Activated naive CD8-positive, alpha-beta T cell treated with anti-CD3 and anti-CD28 coated beads, Interleukin-2, amount 50 U/mL, for 24 hours (primary cell): Measurements from ENCODE around the gene STIM1.
A peak's percentile ranks its signal among the peaks of the same experiment; 100 is the strongest.

Experiments
- ATAC-seq: fragments of 150-1000 bp; cut with Tn5 transposase; one replicate; pipeline ENCODE4 v1.10.0; 2021
- DNase-seq: peaks from one replicate; pipeline ENCODE4 v3.0.0; 2021
- H3K27ac Mint-ChIP-seq: one replicate; pipeline ENCODE4 v1.8.0; 2021; ENCODE audit warnings: mild to moderate bottlenecking, mixed read lengths
- H3K27me3 Mint-ChIP-seq: one replicate; pipeline ENCODE4 v1.8.0; 2021; ENCODE audit warnings: mixed read lengths
- H3K36me3 Mint-ChIP-seq: one replicate; pipeline ENCODE4 v1.8.0; 2021; ENCODE audit warnings: low read depth, mixed read lengths
- H3K4me1 Mint-ChIP-seq: one replicate; pipeline ENCODE4 v1.8.0; 2021; ENCODE audit warnings: mixed read lengths
- H3K4me3 Mint-ChIP-seq: one replicate; pipeline ENCODE4 v1.8.0; 2021; ENCODE audit warnings: mild to moderate bottlenecking, moderate library complexity, mixed read lengths
- H3K9me3 Mint-ChIP-seq: one replicate; pipeline ENCODE4 v1.8.0; 2021; ENCODE audit warnings: mixed read lengths

STIM1 gene

GRCh38 chr11:3823762-3824506 is 31.5 kb upstream of the STIM1 start:
- H3K27ac Mint-ChIP-seq = peak overlapping the region; percentile 67
- DNase-seq (no peak), ATAC-seq (no peak)
- H3K9me3 Mint-ChIP-seq = no peaks in the 10 kb centered on the region
- H3K27me3 Mint-ChIP-seq = no peaks in the 10 kb centered on the region
- peaks cover 40% of the 10 kb centered on the region for H3K36me3 Mint-ChIP-seq
- no peak overlapping the region for H3K4me3 Mint-ChIP-seq
- H3K4me1 Mint-ChIP-seq = peaks cover 27% of the 10 kb centered on the region

GRCh38 chr11:3824714-3825472 is 30.6 kb upstream of the STIM1 start:
- ATAC-seq (peak; percentile 87), DNase-seq (peak; percentile 85)
- no peak overlapping the region for H3K4me3 Mint-ChIP-seq
- H3K27me3 Mint-ChIP-seq = no peaks in the 10 kb centered on the region
- no peaks in the 10 kb centered on the region for H3K9me3 Mint-ChIP-seq
- peaks cover 27% of the 10 kb centered on the region for H3K4me1 Mint-ChIP-seq
- peak overlapping the region; percentile 77 for H3K27ac Mint-ChIP-seq
- H3K36me3 Mint-ChIP-seq = peaks cover 45% of the 10 kb centered on the region

DNA sequence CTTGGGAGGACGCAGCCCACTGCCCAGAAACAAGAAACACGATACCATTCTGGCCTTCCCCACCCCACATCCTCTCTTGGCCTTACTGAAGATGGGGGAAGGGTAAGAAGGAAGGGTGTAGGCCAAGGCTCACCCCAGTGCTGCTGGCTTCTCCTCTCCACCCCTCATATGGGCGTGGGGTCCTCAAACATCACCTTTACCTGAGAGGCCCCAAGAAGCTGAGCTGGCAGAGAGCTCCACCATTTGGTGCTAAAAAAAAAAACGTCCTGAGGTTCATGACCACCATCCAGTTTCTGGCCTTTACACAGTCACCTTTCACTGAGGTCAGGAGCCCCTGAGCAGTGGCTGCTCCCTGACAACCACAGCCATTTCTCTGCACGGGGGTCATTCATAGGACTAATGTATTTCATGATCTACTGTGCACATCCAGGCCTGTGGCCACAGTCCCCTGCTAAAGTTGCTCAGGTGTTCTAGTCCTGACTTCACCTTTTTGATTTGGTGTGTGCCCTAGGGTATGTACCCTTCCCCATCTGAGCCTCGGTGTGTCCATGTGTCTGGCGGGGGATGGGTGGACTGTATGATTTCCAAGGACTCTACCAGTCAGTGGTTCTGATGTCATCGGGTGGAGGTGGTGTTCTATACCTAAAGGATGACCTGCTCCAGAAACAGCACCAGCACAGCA is 29.9 kb upstream of the STIM1 start:
- no peak overlapping the region for H3K4me3 Mint-ChIP-seq
- peak overlapping the region; percentile 40 for H3K27ac Mint-ChIP-seq
- H3K27me3 Mint-ChIP-seq = no peaks in the 10 kb centered on the region
- no peaks in the 10 kb centered on the region for H3K9me3 Mint-ChIP-seq
- ATAC-seq (peak; percentile 15), DNase-seq (no peak)
- H3K4me1 Mint-ChIP-seq = peaks cover 33% of the 10 kb centered on the region
- peaks cover 52% of the 10 kb centered on the region for H3K36me3 Mint-ChIP-seq

DNA sequence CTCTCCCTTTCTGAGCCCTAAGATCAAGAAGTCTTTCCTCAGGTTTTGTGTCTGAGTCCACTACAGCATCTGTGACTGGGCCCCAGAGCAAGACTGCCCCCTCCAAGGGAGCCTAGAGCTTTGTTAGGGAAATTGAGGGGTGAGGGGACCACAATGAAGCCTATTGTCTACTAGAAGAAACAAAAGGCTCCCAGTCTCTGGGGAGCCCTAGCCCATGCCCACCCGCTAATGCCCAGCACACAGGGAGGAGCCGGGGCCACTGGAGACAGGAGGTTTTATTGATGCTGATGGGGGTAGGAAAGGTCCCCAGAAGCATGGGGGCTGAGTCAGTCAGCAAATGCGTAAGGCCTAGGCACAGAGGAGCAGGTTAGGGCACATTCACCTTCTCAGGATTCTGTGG is 28.7 kb upstream of the STIM1 start:
- Mint-ChIP-seq H3K36me3 (peaks cover 63% of the 10 kb centered on the region), H3K9me3 (no peaks in the 10 kb centered on the region), H3K27ac (peak overlapping the region; percentile 53), H3K4me1 (peaks cover 44% of the 10 kb centered on the region), H3K27me3 (no peaks in the 10 kb centered on the region), H3K4me3 (no peak overlapping the region)
- DNase-seq (no peak), ATAC-seq (no peak)

DNA sequence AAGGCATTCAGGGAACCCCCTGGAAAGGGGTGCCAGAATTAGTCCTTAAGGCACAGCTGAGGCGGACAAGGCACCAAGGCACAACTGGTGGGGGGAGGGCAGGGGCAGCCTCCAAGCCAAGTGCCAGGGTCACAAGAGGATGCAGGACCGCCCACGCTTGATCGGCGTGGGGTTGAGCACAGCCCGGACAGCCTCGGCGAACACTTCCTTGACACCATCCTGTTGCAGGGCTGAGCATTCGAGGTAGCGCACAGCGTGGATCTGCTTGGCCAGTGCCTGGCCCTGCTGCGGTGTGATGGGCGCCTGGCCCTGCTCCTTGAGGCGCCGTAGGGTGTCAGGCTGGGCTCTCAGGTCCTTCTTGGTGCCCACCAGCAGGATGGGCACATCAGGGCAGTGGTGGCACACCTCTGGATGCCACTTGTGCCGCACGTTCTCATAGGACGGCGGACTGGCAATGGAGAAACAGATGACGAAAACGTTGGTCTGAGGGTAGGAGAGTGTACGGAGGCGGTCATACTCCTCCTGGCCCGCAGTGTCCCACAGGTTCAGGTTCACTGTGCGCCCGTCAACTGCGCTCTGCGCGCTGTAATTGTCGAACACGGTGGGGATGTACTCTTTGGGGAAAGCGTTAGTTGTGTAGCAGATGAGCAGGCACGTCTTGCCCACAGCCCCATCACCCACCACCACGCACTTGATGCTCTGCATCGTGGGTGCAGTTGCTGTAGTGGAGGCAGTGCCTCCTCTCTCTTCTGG is 27.9 kb upstream of the STIM1 start:
- Mint-ChIP-seq H3K27ac (no peak overlapping the region), H3K4me1 (peaks cover 53% of the 10 kb centered on the region), H3K4me3 (no peak overlapping the region), H3K36me3 (peaks cover 72% of the 10 kb centered on the region), H3K9me3 (no peaks in the 10 kb centered on the region), H3K27me3 (no peaks in the 10 kb centered on the region)
- DNase-seq (no peak), ATAC-seq (no peak)

DNA sequence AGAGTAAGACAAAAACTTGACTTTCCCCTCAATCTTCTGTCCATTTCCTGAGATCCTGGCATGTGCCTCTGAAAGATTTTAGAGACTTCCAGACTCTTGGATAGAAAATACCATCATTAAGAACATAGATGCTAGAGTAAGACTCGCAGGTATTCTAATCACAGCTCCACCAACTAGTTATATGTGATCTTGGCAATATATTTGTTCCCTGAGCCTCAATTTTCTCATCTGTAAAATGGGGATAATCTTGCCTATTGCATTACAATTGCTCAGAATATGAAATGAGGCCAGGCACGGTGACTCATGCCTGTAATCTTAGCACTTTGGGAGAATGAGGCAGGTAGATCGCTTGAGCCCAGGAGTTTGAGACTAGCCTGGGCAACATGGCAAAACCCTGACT is 25.4 kb upstream of the STIM1 start:
- Mint-ChIP-seq H3K27ac (peak overlapping the region; percentile 96), H3K4me3 (no peak overlapping the region), H3K27me3 (no peaks in the 10 kb centered on the region), H3K9me3 (no peaks in the 10 kb centered on the region), H3K36me3 (peaks cover 86% of the 10 kb centered on the region), H3K4me1 (peaks cover 71% of the 10 kb centered on the region)
- no peak for ATAC-seq
- no peak for DNase-seq

DNA sequence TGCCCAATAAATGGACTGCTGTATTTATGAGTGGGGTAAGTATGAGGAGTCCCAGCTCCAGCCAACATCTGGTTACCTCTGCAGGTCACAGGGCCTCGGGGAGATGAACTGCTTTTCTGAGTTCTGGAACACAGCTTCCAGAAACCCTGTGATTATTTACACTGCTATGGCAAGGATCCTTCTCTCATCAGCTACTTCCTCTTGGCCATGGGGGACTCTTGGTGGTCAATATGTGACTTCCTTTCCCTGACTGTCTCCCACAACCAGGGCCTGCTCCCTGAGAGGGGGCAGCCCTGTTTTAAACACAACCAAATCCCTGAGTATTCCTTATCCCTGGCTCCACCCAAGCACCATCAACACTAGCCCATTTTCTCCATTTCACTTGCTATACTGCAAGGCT is 24.7 kb upstream of the STIM1 start:
- DNase-seq (no peak), ATAC-seq (no peak)
- peaks cover 71% of the 10 kb centered on the region for H3K4me1 Mint-ChIP-seq
- peak overlapping the region; percentile 96 for H3K27ac Mint-ChIP-seq
- no peaks in the 10 kb centered on the region for H3K9me3 Mint-ChIP-seq
- peaks cover 91% of the 10 kb centered on the region for H3K36me3 Mint-ChIP-seq
- H3K27me3 Mint-ChIP-seq = no peaks in the 10 kb centered on the region
- H3K4me3 Mint-ChIP-seq = peak overlapping the region; percentile 54

DNA sequence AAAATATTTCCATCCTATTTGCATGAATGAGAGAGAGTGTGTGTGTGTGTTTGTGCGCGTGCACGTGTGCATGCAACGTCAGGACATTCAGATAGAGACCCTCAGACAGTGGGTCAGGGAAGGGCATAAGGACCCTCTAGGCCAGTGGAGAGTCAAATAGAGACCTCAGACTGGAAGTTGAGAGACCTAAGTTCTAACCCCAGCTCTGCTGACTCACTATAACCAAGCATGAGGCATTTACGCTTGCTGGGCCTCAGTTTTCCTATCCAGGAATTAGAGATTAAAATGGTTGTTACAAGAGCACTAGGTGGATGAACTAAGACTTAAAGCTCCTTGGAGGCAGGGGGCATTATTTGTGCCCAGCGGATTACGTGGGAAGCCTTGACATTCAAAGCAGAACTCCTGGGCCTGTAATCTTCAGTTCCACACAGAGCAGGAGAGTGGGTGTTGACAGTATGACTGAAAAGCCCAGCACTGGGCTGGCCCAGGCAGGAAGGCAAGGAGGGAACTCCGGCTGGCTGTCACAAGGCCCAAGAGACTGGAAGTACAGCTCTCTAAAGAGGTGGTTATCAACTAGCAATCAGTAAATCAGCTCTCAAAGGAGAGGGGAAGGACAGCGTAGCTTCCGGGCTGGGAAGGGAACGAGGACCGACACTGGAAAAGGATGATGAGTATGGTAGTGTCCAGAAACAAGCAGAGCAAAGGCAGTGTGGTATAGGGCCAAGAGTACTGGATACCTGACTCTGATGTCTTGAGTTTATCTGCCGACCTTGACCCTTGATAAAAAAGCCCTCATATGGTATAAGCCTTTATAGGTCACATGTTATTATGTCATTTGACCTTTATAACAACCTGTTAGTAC is 23.9 kb upstream of the STIM1 start:
- ATAC-seq = peak; percentile 67
- DNase-seq = no peak
- peak overlapping the region; percentile 96 for H3K27ac Mint-ChIP-seq
- peaks cover 75% of the 10 kb centered on the region for H3K4me1 Mint-ChIP-seq
- peak overlapping the region; percentile 54 for H3K4me3 Mint-ChIP-seq
- H3K27me3 Mint-ChIP-seq = no peaks in the 10 kb centered on the region
- peaks cover 91% of the 10 kb centered on the region for H3K36me3 Mint-ChIP-seq
- no peaks in the 10 kb centered on the region for H3K9me3 Mint-ChIP-seq

DNA sequence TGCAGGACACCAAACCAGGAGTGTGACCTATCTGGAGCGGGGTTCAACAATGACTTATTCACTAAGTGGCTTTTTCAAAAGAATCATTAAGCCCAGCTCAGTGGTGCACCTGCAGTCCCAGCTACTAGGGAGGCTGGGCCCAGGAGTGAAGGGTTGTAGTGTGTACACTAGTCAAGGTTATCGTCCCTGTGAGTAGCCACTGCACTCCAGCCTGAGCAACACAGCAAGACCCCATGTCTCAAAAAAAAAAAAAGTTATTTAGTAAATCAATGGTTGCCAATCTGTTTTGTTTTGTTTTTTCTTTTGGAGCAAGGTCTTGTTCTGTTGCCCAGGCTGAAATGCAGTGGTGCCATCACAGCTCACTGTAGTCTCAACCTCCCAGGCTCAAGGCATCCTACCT is 22.6 kb upstream of the STIM1 start:
- H3K27me3 Mint-ChIP-seq = no peaks in the 10 kb centered on the region
- H3K9me3 Mint-ChIP-seq = no peaks in the 10 kb centered on the region
- ATAC-seq (no peak), DNase-seq (no peak)
- peak overlapping the region; percentile 98 for H3K4me3 Mint-ChIP-seq
- peak overlapping the region; percentile 96 for H3K27ac Mint-ChIP-seq
- peaks cover 88% of the 10 kb centered on the region for H3K36me3 Mint-ChIP-seq
- peaks cover 79% of the 10 kb centered on the region for H3K4me1 Mint-ChIP-seq

- H3K27ac Mint-ChIP-seq = peak overlapping the region; percentile 96
- peak overlapping the region; percentile 98 for H3K4me3 Mint-ChIP-seq
- H3K27me3 Mint-ChIP-seq = no peaks in the 10 kb centered on the region
- no peak for ATAC-seq
- peaks cover 87% of the 10 kb centered on the region for H3K36me3 Mint-ChIP-seq
- no peak for DNase-seq
- no peaks in the 10 kb centered on the region for H3K9me3 Mint-ChIP-seq
- H3K4me1 Mint-ChIP-seq = peaks cover 83% of the 10 kb centered on the region
Observed at GRCh38 chr11:3833449-3833848, 22.0 kb upstream of the STIM1 start.

GRCh38 chr11:3834349-3834663 is 21.2 kb upstream of the STIM1 start:
- no peaks in the 10 kb centered on the region for H3K9me3 Mint-ChIP-seq
- no peak for ATAC-seq
- H3K27ac Mint-ChIP-seq = peak overlapping the region; percentile 96
- H3K27me3 Mint-ChIP-seq = no peaks in the 10 kb centered on the region
- H3K4me3 Mint-ChIP-seq = peak overlapping the region; percentile 98
- DNase-seq = no peak
- H3K36me3 Mint-ChIP-seq = peaks cover 89% of the 10 kb centered on the region
- H3K4me1 Mint-ChIP-seq = peaks cover 90% of the 10 kb centered on the region

DNA sequence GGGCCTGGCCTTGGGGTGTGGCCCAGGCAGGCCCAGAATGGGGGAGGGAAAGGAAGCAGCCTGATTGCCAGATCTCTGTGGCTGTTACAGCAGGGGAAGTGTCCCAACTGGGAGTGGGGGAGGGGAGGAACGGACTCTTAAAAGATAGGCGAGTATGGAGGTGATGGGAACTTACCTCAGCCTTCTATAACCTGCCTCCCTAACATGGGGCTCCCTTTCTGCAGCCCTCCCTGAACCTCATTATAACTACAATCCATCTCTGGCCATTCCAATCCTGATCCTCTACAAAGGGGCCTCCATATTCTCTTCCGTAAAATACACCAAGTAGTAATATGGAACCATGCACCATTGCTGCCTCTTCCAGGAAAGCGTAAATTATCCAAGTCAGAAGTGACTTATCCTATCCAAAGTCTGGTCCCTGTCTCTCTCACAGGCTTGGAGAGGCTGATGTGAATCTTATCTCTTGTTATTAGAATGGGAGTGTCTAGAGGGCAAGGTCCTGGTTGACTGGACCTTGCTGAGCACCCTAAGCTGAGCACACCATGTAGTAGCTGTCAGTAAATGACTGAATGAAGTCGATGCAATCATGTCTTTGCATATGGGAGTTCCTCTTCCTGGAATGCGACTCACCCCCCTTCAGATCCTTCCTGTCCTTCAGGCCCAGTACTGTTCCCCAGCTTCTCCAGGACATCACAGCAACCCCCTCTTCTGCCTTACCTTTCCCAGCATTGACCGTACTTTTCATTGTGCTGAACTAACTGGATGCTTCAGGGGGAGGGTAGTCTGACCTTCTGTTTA is 20.6 kb upstream of the STIM1 start:
- no peak for ATAC-seq
- DNase-seq = no peak
- Mint-ChIP-seq H3K36me3 (peaks cover 92% of the 10 kb centered on the region), H3K4me1 (peaks cover 91% of the 10 kb centered on the region), H3K4me3 (peak overlapping the region; percentile 98), H3K27me3 (no peaks in the 10 kb centered on the region), H3K9me3 (no peaks in the 10 kb centered on the region), H3K27ac (peak overlapping the region; percentile 96)

DNA sequence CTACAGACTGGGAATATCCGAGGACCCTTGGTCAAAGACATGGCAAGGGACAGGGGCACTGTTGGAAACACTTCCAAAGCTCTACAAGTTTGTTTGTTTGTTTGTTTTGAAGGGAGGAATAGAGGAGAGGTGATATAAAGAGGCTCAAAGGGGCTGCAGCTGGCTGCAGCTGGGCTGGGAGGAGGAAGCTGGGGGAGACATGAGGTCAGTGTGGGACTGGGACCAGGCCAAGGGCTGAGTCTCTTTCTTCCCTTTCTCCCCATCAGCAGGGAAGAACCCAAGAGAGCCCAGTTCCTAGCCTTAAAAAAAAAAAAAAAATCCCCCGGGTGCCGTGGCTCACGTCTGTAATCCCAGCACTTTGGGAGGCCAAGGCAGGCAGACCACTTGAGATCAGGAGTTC is 19.7 kb upstream of the STIM1 start:
- Mint-ChIP-seq H3K4me1 (peaks cover 84% of the 10 kb centered on the region), H3K27ac (peak overlapping the region; percentile 96), H3K27me3 (no peaks in the 10 kb centered on the region), H3K9me3 (no peaks in the 10 kb centered on the region), H3K4me3 (peak overlapping the region; percentile 98), H3K36me3 (peaks cover 86% of the 10 kb centered on the region)
- ATAC-seq (no peak), DNase-seq (no peak)
